ENCODE data around the gene BROX.

BROX gene

GRCh38 chr1:222702210-222702609, 10.2 kb upstream of the BROX start:
- no peak overlapping the region for H3K4me3 ChIP-seq (ENCODE audit: low read length)
- no peak overlapping the region for H3K27ac ChIP-seq (ENCODE audit: low read depth, low read length)
- H3K36me3 ChIP-seq (ENCODE audit: control insufficient read depth, insufficient read depth, low read length): peaks cover 3% of the 10 kb centered on the region
- H3K4me1 ChIP-seq (ENCODE audit: control insufficient read depth, insufficient read depth, low read length): no peaks in the 10 kb centered on the region
- no peaks in the 10 kb centered on the region for H3K27me3 ChIP-seq (ENCODE audit: control insufficient read depth, insufficient read depth, low read length)
- no peak overlapping the region for H3K9ac ChIP-seq (ENCODE audit: low read length)

GRCh38 chr1:222704260-222704659, 8.1 kb upstream of the BROX start:
- H3K4me3 ChIP-seq (ENCODE audit: low read length): no peak overlapping the region
- H3K36me3 ChIP-seq (ENCODE audit: control insufficient read depth, insufficient read depth, low read length): peaks cover 3% of the 10 kb centered on the region
- no peaks in the 10 kb centered on the region for H3K4me1 ChIP-seq (ENCODE audit: control insufficient read depth, insufficient read depth, low read length)

GRCh38 chr1:222706815-222707214, 5.5 kb upstream of the BROX start:
- H3K27me3 ChIP-seq (ENCODE audit: control insufficient read depth, insufficient read depth, low read length): no peaks in the 10 kb centered on the region
- peaks cover 3% of the 10 kb centered on the region for H3K4me1 ChIP-seq (ENCODE audit: control insufficient read depth, insufficient read depth, low read length)
- H3K9ac ChIP-seq (ENCODE audit: low read length): no peak overlapping the region
- H3K4me3 ChIP-seq (ENCODE audit: low read length): no peak overlapping the region
- no peaks in the 10 kb centered on the region for H3K36me3 ChIP-seq (ENCODE audit: control insufficient read depth, insufficient read depth, low read length)
- no peak overlapping the region for H3K27ac ChIP-seq (ENCODE audit: low read depth, low read length)

More at GRCh38 chr1:222704260-222704659, 8.1 kb upstream of the BROX start:
- Histone ChIP-seq H3K27me3 (ENCODE audit: control insufficient read depth, insufficient read depth, low read length) (no peaks in the 10 kb centered on the region), H3K9ac (ENCODE audit: low read length) (no peak overlapping the region), H3K27ac (ENCODE audit: low read depth, low read length) (no peak overlapping the region)

- no peak overlapping the region for H3K27ac ChIP-seq (ENCODE audit: low read depth, low read length)
Observed at GRCh38 chr1:222709700-222710153, 2.6 kb upstream of the BROX start.

GRCh38 chr1:222711319-222712252, 778 bp upstream of the BROX start:
- peak overlapping the region; percentile 54 for H3K9ac ChIP-seq (ENCODE audit: low read length)
- H3K4me1 ChIP-seq (ENCODE audit: control insufficient read depth, insufficient read depth, low read length): peaks cover 5% of the 10 kb centered on the region
- peak overlapping the region; percentile 90 for H3K4me3 ChIP-seq (ENCODE audit: low read length)
- H3K27me3 ChIP-seq (ENCODE audit: control insufficient read depth, insufficient read depth, low read length): no peaks in the 10 kb centered on the region
- H3K27ac ChIP-seq (ENCODE audit: low read depth, low read length): peak overlapping the region; percentile 80
- peaks cover 4% of the 10 kb centered on the region for H3K36me3 ChIP-seq (ENCODE audit: control insufficient read depth, insufficient read depth, low read length)

More at GRCh38 chr1:222709700-222710153, 2.6 kb upstream of the BROX start:
- Histone ChIP-seq H3K9ac (ENCODE audit: low read length) (no peak overlapping the region), H3K4me3 (ENCODE audit: low read length) (no peak overlapping the region), H3K4me1 (ENCODE audit: control insufficient read depth, insufficient read depth, low read length) (peaks cover 5% of the 10 kb centered on the region), H3K36me3 (ENCODE audit: control insufficient read depth, insufficient read depth, low read length) (no peaks in the 10 kb centered on the region), H3K27me3 (ENCODE audit: control insufficient read depth, insufficient read depth, low read length) (no peaks in the 10 kb centered on the region)

GRCh38 chr1:222713091-222713961, 962 bp downstream of the BROX start:
- peak overlapping the region; percentile 94 for H3K4me3 ChIP-seq (ENCODE audit: low read length)
- H3K27me3 ChIP-seq (ENCODE audit: control insufficient read depth, insufficient read depth, low read length): no peaks in the 10 kb centered on the region
- H3K27ac ChIP-seq (ENCODE audit: low read depth, low read length): peak overlapping the region; percentile 99
- peak overlapping the region; percentile 72 for H3K9ac ChIP-seq (ENCODE audit: low read length)
- H3K4me1 ChIP-seq (ENCODE audit: control insufficient read depth, insufficient read depth, low read length): peaks cover 5% of the 10 kb centered on the region
- peaks cover 7% of the 10 kb centered on the region for H3K36me3 ChIP-seq (ENCODE audit: control insufficient read depth, insufficient read depth, low read length)

- no peaks in the 10 kb centered on the region for H3K27me3 ChIP-seq (ENCODE audit: control insufficient read depth, insufficient read depth, low read length)
- H3K27ac ChIP-seq (ENCODE audit: low read depth, low read length): no peak overlapping the region
- H3K9ac ChIP-seq (ENCODE audit: low read length): no peak overlapping the region
- no peak overlapping the region for H3K4me3 ChIP-seq (ENCODE audit: low read length)
- H3K4me1 ChIP-seq (ENCODE audit: control insufficient read depth, insufficient read depth, low read length): peaks cover 2% of the 10 kb centered on the region
- peaks cover 15% of the 10 kb centered on the region for H3K36me3 ChIP-seq (ENCODE audit: control insufficient read depth, insufficient read depth, low read length)
Observed at GRCh38 chr1:222716393-222716792, 4.0 kb downstream of the BROX start.

- Histone ChIP-seq H3K36me3 (ENCODE audit: control insufficient read depth, insufficient read depth, low read length) (peaks cover 40% of the 10 kb centered on the region), H3K27me3 (ENCODE audit: control insufficient read depth, insufficient read depth, low read length) (no peaks in the 10 kb centered on the region), H3K27ac (ENCODE audit: low read depth, low read length) (no peak overlapping the region)
Observed at GRCh38 chr1:222728746-222729145, 16.4 kb downstream of the BROX start.

GRCh38 chr1:222730866-222731265, 18.5 kb downstream of the BROX start:
- peaks cover 33% of the 10 kb centered on the region for H3K36me3 ChIP-seq (ENCODE audit: control insufficient read depth, insufficient read depth, low read length)
- H3K9ac ChIP-seq (ENCODE audit: low read length): no peak overlapping the region
- H3K27ac ChIP-seq (ENCODE audit: low read depth, low read length): no peak overlapping the region
- no peaks in the 10 kb centered on the region for H3K27me3 ChIP-seq (ENCODE audit: control insufficient read depth, insufficient read depth, low read length)
- no peak overlapping the region for H3K4me3 ChIP-seq (ENCODE audit: low read length)
- H3K4me1 ChIP-seq (ENCODE audit: control insufficient read depth, insufficient read depth, low read length): no peaks in the 10 kb centered on the region

More at GRCh38 chr1:222728746-222729145, 16.4 kb downstream of the BROX start:
- no peaks in the 10 kb centered on the region for H3K4me1 ChIP-seq (ENCODE audit: control insufficient read depth, insufficient read depth, low read length)
- H3K9ac ChIP-seq (ENCODE audit: low read length): no peak overlapping the region
- no peak overlapping the region for H3K4me3 ChIP-seq (ENCODE audit: low read length)

- H3K4me1 ChIP-seq (ENCODE audit: control insufficient read depth, insufficient read depth, low read length): no peaks in the 10 kb centered on the region
- no peak overlapping the region for H3K4me3 ChIP-seq (ENCODE audit: low read length)
- no peaks in the 10 kb centered on the region for H3K27me3 ChIP-seq (ENCODE audit: control insufficient read depth, insufficient read depth, low read length)
- peaks cover 22% of the 10 kb centered on the region for H3K36me3 ChIP-seq (ENCODE audit: control insufficient read depth, insufficient read depth, low read length)
- H3K9ac ChIP-seq (ENCODE audit: low read length): no peak overlapping the region
- H3K27ac ChIP-seq (ENCODE audit: low read depth, low read length): no peak overlapping the region
Observed at GRCh38 chr1:222732216-222733159, 20.1 kb downstream of the BROX start.

GRCh38 chr1:222734740-222735139, 22.4 kb downstream of the BROX start:
- no peak overlapping the region for H3K4me3 ChIP-seq (ENCODE audit: low read length)
- no peak overlapping the region for H3K9ac ChIP-seq (ENCODE audit: low read length)
- H3K27ac ChIP-seq (ENCODE audit: low read depth, low read length): no peak overlapping the region
- peaks cover 4% of the 10 kb centered on the region for H3K4me1 ChIP-seq (ENCODE audit: control insufficient read depth, insufficient read depth, low read length)
- no peaks in the 10 kb centered on the region for H3K27me3 ChIP-seq (ENCODE audit: control insufficient read depth, insufficient read depth, low read length)
- peaks cover 13% of the 10 kb centered on the region for H3K36me3 ChIP-seq (ENCODE audit: control insufficient read depth, insufficient read depth, low read length)

All from rectal smooth muscle tissue (tissue), 1 donor.